Panc1 (cell line): ENCODE measurements around the gene FYN. TPM values are rescaled to one million over a fixed set of nuclear protein-coding genes. Genes with fewer than 3 reads are reported as not detected.

ENCODE experiments used
- ATAC-seq: fragments of 200-7000 bp; cut with Tn5 transposase; 2 replicates; pipeline ENCODE4 v1.9.1; 2020; ENCODE audit warnings: mild to moderate bottlenecking, moderate library complexity
- BruUV-seq: library from RNA; stranded (reverse); fragments of 400-500 nt; replicated peaks from 2 replicates; lab custom pipeline; 2021; lab: Mats Ljungman, UMichigan
- CTCF ChIA-PET: fragments of 300-600 bp; sonication (Branson Sonifier 250); formaldehyde crosslinking; loops from one replicate; lab custom pipeline; 2022; ENCODE audit warnings: antibody characterized with exemption; lab: Charles Lee
- POLR2A ChIA-PET: fragments of 300-600 bp; sonication (Branson Sonifier 250); formaldehyde crosslinking; loops from one replicate; lab custom pipeline; 2022; ENCODE audit warnings: antibody characterized with exemption; lab: Charles Lee
- DNase-seq: peaks from one replicate; pipeline ENCODE4 v3.0.0-alpha.2; 2010; ENCODE audit warnings: low read depth, low spot score
- H3K27ac ChIP-seq: 2 replicates; pipeline ENCODE4 v1.5.1; 2011; ENCODE audit warnings: mild to moderate bottlenecking, low read length, inconsistent platforms
- H3K27me3 ChIP-seq: fragments of 200-500 bp; sonication (Bioruptor generic); 2 replicates; pipeline ENCODE4 v1.6.0; 2014; ENCODE audit warnings: low read length, inconsistent platforms; ENCODE audit not compliant: control insufficient read depth, insufficient read depth
- H3K36me3 ChIP-seq: fragments of 200-500 bp; sonication (Bioruptor generic); 2 replicates; pipeline ENCODE4 v1.5.1; 2014; ENCODE audit warnings: inconsistent platforms, mild to moderate bottlenecking, low read length, moderate library complexity; ENCODE audit not compliant: control insufficient read depth, insufficient read depth
- H3K4me1 ChIP-seq: 2 replicates; pipeline ENCODE4 v1.5.1; 2011; ENCODE audit warnings: inconsistent platforms, mild to moderate bottlenecking, low read length, moderate library complexity; ENCODE audit not compliant: control insufficient read depth, insufficient read depth
- H3K4me3 ChIP-seq, 2 experiments: 2 replicates each; pipeline ENCODE4 v1.5.1; 2011 to 2012; ENCODE audit warnings: low read depth in 2 of 2, low read length in 2 of 2, mild to moderate bottlenecking in 2 of 2, inconsistent platforms in 1 of 2, moderate library complexity in 1 of 2
- H3K9me3 ChIP-seq: fragments of 200-500 bp; sonication (Bioruptor generic); 2 replicates; pipeline ENCODE4 v1.5.1; 2014; ENCODE audit warnings: low read depth, mild to moderate bottlenecking, inconsistent platforms, low read length, moderate library complexity; ENCODE audit not compliant: control insufficient read depth, insufficient read depth
- POLR2AphosphoS5 ChIP-seq: IDR thresholded peaks from 2 replicates; pipeline ENCODE4 v1.6.1; 2012; ENCODE audit warnings: mild to moderate bottlenecking, low read depth, low read length, moderate library complexity
- SIN3A ChIP-seq: IDR thresholded peaks from 2 replicates; pipeline ENCODE4 v1.6.1; 2012; ENCODE audit warnings: low read depth, mild to moderate bottlenecking, low read length, moderate library complexity, borderline replicate concordance; ENCODE audit not compliant: insufficient read depth
- TCF7L2 ChIP-seq: IDR thresholded peaks from 2 replicates; pipeline ENCODE4 v1.6.1; 2011; ENCODE audit warnings: mild to moderate bottlenecking, low read depth, low read length, inconsistent platforms
- in situ Hi-C: cut with HindIII; loops from 2 replicates; pipeline ENCODE4 v1.10.0; 2016; ENCODE audit warnings: low sequenced_read_pairs, low pct_unique_long_range_greater_than_20kb
- intact Hi-C: fragments of 100-400 bp; cut with micrococcal nuclease; formaldehyde crosslinking; loops from one replicate; pipeline ENCODE4 v1.10.0; 2022; ENCODE audit not compliant: unreplicated experiment
- total RNA-seq: library from RNA; stranded (reverse); gene quantifications from one replicate; pipeline ENCODE4 v1.2.1, GENCODE V29; 2021; ENCODE audit not compliant: unreplicated experiment
- TF ChIP-seq, protein P1 (sequence below): fragments of 450-650 bp; IDR thresholded peaks from 2 replicates; pipeline ENCODE4 v1.5.1; 2017; ENCODE audit warnings: mild to moderate bottlenecking
- TF ChIP-seq, protein P2 (sequence below), 2 experiments: IDR thresholded peaks; 2 replicates each; pipeline ENCODE4 v1.6.1; 2011 to 2012; ENCODE audit warnings: low read depth in 2 of 2, control low read depth in 1 of 2, low read length in 1 of 2, mild to moderate bottlenecking in 1 of 2, moderate library complexity in 1 of 2; ENCODE audit not compliant: insufficient read depth in 1 of 2

Gene FYN
- total RNA-seq, 1 experiment from 2014 or later, result 4.2 TPM

DNA sequence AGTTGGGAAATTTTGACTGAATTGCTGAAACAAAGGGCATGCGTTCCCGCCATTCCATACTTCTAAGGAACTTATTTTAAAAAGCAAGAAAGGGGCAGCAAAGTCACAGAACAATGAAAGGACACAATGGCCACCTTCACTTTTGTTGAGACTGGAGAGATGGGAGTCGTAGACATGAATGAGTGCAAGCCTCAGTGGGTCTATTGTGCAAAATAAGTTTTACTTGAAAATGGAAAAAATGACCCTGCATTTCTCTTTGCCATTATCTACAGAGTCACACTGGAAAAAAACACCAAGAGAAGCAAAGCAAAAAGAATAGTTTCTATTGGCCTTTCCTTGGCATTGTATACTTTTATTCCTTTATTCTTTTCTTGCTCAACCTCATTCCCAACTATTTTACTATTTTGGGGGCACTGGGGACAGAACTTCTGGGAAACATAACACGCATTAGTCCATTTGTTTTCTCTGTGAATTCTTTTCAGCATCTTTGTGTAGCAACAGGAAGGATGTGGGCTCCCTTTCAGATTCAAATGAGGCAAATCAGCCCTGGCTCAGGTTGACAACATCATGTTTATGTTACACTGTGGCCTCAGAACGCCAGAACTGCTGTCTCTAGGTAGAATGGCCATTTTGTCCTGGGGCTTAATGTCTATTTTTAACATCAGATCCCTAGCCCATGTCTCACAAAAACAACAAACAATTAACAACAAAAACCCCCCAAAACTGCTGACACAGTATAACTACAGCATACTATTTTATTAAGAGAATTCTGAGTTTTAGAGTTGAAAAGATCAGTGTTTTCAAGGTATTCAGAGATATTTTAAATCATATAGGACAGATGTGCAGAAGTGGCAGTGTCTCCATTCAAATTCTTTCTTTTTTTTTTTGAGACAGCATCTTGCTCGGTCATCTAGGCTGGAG, 122.2 kb downstream of the FYN start:
- BruUV-seq, result no TSS peak
- DNase-seq, result no peak
- no peaks in the 10 kb centered on the region for H3K36me3 ChIP-seq
- H3K4me1 ChIP-seq, result no peaks in the 10 kb centered on the region
- intact Hi-C loops (no loop called here), in situ Hi-C loops (no loop called here)
- no peak for ATAC-seq
- peaks cover 40% of the 10 kb centered on the region for H3K27me3 ChIP-seq
- ChIA-PET POLR2A (no interaction called here), CTCF (no interaction called here)
- TF ChIP-seq, protein P1, sequence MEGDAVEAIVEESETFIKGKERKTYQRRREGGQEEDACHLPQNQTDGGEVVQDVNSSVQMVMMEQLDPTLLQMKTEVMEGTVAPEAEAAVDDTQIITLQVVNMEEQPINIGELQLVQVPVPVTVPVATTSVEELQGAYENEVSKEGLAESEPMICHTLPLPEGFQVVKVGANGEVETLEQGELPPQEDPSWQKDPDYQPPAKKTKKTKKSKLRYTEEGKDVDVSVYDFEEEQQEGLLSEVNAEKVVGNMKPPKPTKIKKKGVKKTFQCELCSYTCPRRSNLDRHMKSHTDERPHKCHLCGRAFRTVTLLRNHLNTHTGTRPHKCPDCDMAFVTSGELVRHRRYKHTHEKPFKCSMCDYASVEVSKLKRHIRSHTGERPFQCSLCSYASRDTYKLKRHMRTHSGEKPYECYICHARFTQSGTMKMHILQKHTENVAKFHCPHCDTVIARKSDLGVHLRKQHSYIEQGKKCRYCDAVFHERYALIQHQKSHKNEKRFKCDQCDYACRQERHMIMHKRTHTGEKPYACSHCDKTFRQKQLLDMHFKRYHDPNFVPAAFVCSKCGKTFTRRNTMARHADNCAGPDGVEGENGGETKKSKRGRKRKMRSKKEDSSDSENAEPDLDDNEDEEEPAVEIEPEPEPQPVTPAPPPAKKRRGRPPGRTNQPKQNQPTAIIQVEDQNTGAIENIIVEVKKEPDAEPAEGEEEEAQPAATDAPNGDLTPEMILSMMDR, result no peak
- no peak for TF ChIP-seq SIN3A
- TF ChIP-seq TCF7L2, result no peak
- TF ChIP-seq, protein P2, sequence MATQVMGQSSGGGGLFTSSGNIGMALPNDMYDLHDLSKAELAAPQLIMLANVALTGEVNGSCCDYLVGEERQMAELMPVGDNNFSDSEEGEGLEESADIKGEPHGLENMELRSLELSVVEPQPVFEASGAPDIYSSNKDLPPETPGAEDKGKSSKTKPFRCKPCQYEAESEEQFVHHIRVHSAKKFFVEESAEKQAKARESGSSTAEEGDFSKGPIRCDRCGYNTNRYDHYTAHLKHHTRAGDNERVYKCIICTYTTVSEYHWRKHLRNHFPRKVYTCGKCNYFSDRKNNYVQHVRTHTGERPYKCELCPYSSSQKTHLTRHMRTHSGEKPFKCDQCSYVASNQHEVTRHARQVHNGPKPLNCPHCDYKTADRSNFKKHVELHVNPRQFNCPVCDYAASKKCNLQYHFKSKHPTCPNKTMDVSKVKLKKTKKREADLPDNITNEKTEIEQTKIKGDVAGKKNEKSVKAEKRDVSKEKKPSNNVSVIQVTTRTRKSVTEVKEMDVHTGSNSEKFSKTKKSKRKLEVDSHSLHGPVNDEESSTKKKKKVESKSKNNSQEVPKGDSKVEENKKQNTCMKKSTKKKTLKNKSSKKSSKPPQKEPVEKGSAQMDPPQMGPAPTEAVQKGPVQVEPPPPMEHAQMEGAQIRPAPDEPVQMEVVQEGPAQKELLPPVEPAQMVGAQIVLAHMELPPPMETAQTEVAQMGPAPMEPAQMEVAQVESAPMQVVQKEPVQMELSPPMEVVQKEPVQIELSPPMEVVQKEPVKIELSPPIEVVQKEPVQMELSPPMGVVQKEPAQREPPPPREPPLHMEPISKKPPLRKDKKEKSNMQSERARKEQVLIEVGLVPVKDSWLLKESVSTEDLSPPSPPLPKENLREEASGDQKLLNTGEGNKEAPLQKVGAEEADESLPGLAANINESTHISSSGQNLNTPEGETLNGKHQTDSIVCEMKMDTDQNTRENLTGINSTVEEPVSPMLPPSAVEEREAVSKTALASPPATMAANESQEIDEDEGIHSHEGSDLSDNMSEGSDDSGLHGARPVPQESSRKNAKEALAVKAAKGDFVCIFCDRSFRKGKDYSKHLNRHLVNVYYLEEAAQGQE (IDR thresholded peaks at IDR 0.05; ENCODE audit: insufficient read depth in 1 of 2, low read depth in 2 of 2, low read length in 1 of 2), result no peak
- TF ChIP-seq POLR2AphosphoS5, result no peak
- H3K27ac ChIP-seq, result no peak overlapping the region
- H3K4me3 ChIP-seq, result no peak overlapping the region
- H3K9me3 ChIP-seq, result no peaks in the 10 kb centered on the region

DNA sequence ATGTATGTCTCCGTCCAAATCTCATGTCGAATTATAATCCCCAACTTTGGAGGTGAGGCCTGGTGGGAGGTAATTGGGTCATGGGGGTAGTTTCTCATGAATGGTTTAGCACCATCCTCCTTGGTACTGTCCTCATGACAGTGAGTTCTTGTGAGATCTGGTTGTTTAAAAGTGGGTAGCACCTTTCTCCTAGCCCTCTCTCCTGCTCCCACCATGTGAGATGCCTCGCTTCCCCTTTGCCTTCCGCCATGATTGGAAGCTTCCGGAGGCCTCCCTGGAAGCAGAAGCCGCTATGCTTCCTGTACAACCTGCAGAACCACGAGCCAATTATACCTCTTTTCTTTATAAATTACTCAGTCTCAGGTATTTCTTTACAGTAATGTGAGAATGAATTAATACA, 123.1 kb downstream of the FYN start:
- no peaks in the 10 kb centered on the region for H3K9me3 ChIP-seq
- ChIA-PET CTCF (no interaction called here), POLR2A (no interaction called here)
- intact Hi-C loops, result no loop called here
- DNase-seq (no peak), ATAC-seq (no peak)
- no peaks in the 10 kb centered on the region for H3K4me1 ChIP-seq
- BruUV-seq, result no TSS peak
- peaks cover 34% of the 10 kb centered on the region for H3K27me3 ChIP-seq
- no peak overlapping the region for H3K4me3 ChIP-seq
- no peak for TF ChIP-seq SIN3A
- TF ChIP-seq, protein P1, result no peak
- no peaks in the 10 kb centered on the region for H3K36me3 ChIP-seq
- in situ Hi-C loops, result no loop called here
- H3K27ac ChIP-seq, result no peak overlapping the region
